H1 (cell line): ENCODE measurements around the gene PLEKHA5. TPM values are rescaled to one million over a fixed set of nuclear protein-coding genes. Genes with fewer than 3 reads are reported as not detected.

Source experiments
- BRCA1 ChIP-seq: IDR thresholded peaks from 2 replicates; pipeline ENCODE4 v1.6.1; 2012; ENCODE audit warnings: low read depth, low read length, improper control_type of control experiment
- CHD1 ChIP-seq: IDR thresholded peaks from 2 replicates; pipeline ENCODE4 v1.6.1; 2012; ENCODE audit warnings: low read depth, low read length, improper control_type of control experiment
- CHD2 ChIP-seq: IDR thresholded peaks from 2 replicates; pipeline ENCODE4 v1.6.1; 2012; ENCODE audit warnings: low read length, improper control_type of control experiment
- SRF ChIP-seq: IDR thresholded peaks from 2 replicates; pipeline ENCODE4 v1.6.1; 2011; ENCODE audit warnings: mild to moderate bottlenecking, low read depth, low read length, moderate library complexity
- TAF7 ChIP-seq: optimal IDR thresholded peaks from 2 replicates; pipeline ENCODE3; 2011; ENCODE audit warnings: low read depth, mild to moderate bottlenecking, inconsistent platforms, low read length, moderate library complexity, borderline replicate concordance
- polyA plus RNA-seq, 7 experiments: library from polyadenylated mRNA; depleted of rRNA in 3 of 7; stranded (reverse) in 5 of 7; unstranded in 2 of 7; fragments of >200 nt in 5 of 7; fragments of 200-250 nt in 2 of 7; gene quantifications; 1 replicate in 5 of 7; 2 replicates in 1 of 7; 4 replicates in 1 of 7; pipeline versions ENCODE4 v1.2.1 to v1.2.3, GENCODE V29; 2011 to 2013; ENCODE audit warnings: missing spikeins in 2 of 7, mixed read lengths in 2 of 7
- total RNA-seq: library from RNA; stranded (reverse); fragmentation: NEBNext Ultra II Directional; extraction: Animal tissue kit (Norgen Biotek cat#: 25700); gene quantifications from 2 replicates; pipeline ENCODE4 v1.2.1, GENCODE V29; 2021

Gene PLEKHA5
- total and polyA plus RNA-seq, 2 of the 8 experiments (the other 6 are each of a cell fraction or from before 2014, with no cell fraction given), result 17.2 to 66.1 TPM

GRCh38 chr12:19166956-19167355, 37.4 kb downstream of the PLEKHA5 start (continued):
- no peak for TF ChIP-seq TAF7
- TF ChIP-seq BRCA1, result no peak
- no peak for TF ChIP-seq CHD1
- no peak for TF ChIP-seq SRF
- TF ChIP-seq CHD2, result no peak
